Trophoblast cell (in vitro differentiated cells and primary cell): ENCODE results near the gene FTO.
A peak's percentile ranks its signal among the peaks of the same experiment; 100 is the strongest.

Experiments used
- DNase-seq, 2 donors: peaks; one replicate each; pipeline ENCODE4 v3.0.0-alpha.2; 2016
- H2AFZ ChIP-seq: 2 replicates; pipeline ENCODE4 v1.6.1; 2013; ENCODE audit warnings: low read length, moderate library complexity, mild to moderate bottlenecking; ENCODE audit not compliant: insufficient read depth, poor library complexity
- H2AK5ac ChIP-seq: 2 replicates; pipeline ENCODE4 v1.6.1; 2013; ENCODE audit warnings: mild to moderate bottlenecking, low read length
- H2BK120ac ChIP-seq: 2 replicates; pipeline ENCODE4 v1.6.1; 2013; ENCODE audit warnings: low read length, mild to moderate bottlenecking, moderate library complexity; ENCODE audit not compliant: insufficient read depth, poor library complexity
- H2BK12ac ChIP-seq: 2 replicates; pipeline ENCODE4 v1.6.1; 2013; ENCODE audit warnings: mild to moderate bottlenecking, low read length, moderate library complexity
- H2BK5ac ChIP-seq: 2 replicates; pipeline ENCODE4 v1.6.1; 2013; ENCODE audit warnings: low read length, low read depth, moderate library complexity, mild to moderate bottlenecking; ENCODE audit not compliant: poor library complexity
- H3K14ac ChIP-seq: 2 replicates; pipeline ENCODE4 v1.6.1; 2013; ENCODE audit warnings: mild to moderate bottlenecking, low read length
- H3K18ac ChIP-seq: 2 replicates; pipeline ENCODE4 v1.6.1; 2013; ENCODE audit warnings: mild to moderate bottlenecking, low read length
- H3K23ac ChIP-seq: 2 replicates; pipeline ENCODE4 v1.6.1; 2013; ENCODE audit warnings: low read length
- H3K27ac ChIP-seq: 2 replicates; pipeline ENCODE4 v1.5.1; 2013; ENCODE audit warnings: low read depth, mild to moderate bottlenecking, inconsistent platforms, low read length, moderate library complexity
- H3K27me3 ChIP-seq: 2 replicates; pipeline ENCODE4 v1.6.1; 2013; ENCODE audit warnings: inconsistent platforms, mild to moderate bottlenecking, low read length, moderate library complexity; ENCODE audit not compliant: insufficient read depth
- H3K36me3 ChIP-seq, 2 experiments: 1 replicate in 1 of 2; 2 replicates in 1 of 2; pipeline ENCODE4 v1.6.1; 2013; ENCODE audit warnings: low read length in 2 of 2, mild to moderate bottlenecking in 2 of 2, moderate library complexity in 1 of 2; ENCODE audit not compliant: insufficient read depth in 2 of 2, control insufficient read depth in 1 of 2
- H3K4ac ChIP-seq: 2 replicates; pipeline ENCODE4 v1.6.1; 2013; ENCODE audit warnings: low read depth, mild to moderate bottlenecking, low read length, moderate library complexity
- H3K4me1 ChIP-seq, 2 experiments: 1 replicate in 1 of 2; 2 replicates in 1 of 2; pipeline ENCODE4 v1.6.1; 2013; ENCODE audit warnings: low read length in 2 of 2, mild to moderate bottlenecking in 2 of 2, moderate library complexity in 1 of 2; ENCODE audit not compliant: insufficient read depth in 2 of 2, control insufficient read depth in 1 of 2
- H3K4me2 ChIP-seq: 2 replicates; pipeline ENCODE4 v1.6.1; 2013; ENCODE audit warnings: inconsistent platforms, mild to moderate bottlenecking, low read length, moderate library complexity
- H3K4me3 ChIP-seq: 2 replicates; pipeline ENCODE4 v1.5.1; 2013; ENCODE audit warnings: mild to moderate bottlenecking, low read depth, low read length, inconsistent platforms
- H3K79me1 ChIP-seq: one replicate; pipeline ENCODE4 v1.6.1; 2013; ENCODE audit warnings: low read length
- H3K79me2 ChIP-seq: 2 replicates; pipeline ENCODE4 v1.6.1; 2013; ENCODE audit warnings: low read length, mild to moderate bottlenecking; ENCODE audit not compliant: control insufficient read depth, insufficient read depth, poor library complexity
- H3K9ac ChIP-seq: 2 replicates; pipeline ENCODE4 v1.6.1; 2013; ENCODE audit warnings: mild to moderate bottlenecking, low read length
- H3K9me3 ChIP-seq: 2 replicates; pipeline ENCODE4 v1.6.1; 2013; ENCODE audit warnings: low read depth, mild to moderate bottlenecking, control low read depth, inconsistent platforms, low read length; ENCODE audit not compliant: insufficient read depth
- H4K12ac ChIP-seq: 2 replicates; pipeline ENCODE4 v1.6.1; 2013; ENCODE audit warnings: low read depth, mild to moderate bottlenecking, low read length, moderate library complexity
- H4K8ac ChIP-seq: 2 replicates; pipeline ENCODE4 v1.6.1; 2013; ENCODE audit warnings: low read depth, mild to moderate bottlenecking, low read length, moderate library complexity
- H4K91ac ChIP-seq: one replicate; pipeline ENCODE4 v1.6.1; 2013; ENCODE audit warnings: low read depth, mild to moderate bottlenecking, low read length, moderate library complexity
- WGBS: extraction: QIAGEN DNeasy Blood & Tissue Kit; methylation state at CpG from one replicate; pipeline ENCODE4 v1.1.7; 2013; ENCODE audit warnings: missing lambda C conversion rate; ENCODE audit not compliant: insufficient read length, insufficient coverage; ENCODE audit errors: extremely low coverage; 5-methylcytosine and 5-hydroxymethylcytosine counted together

FTO gene

GRCh38 chr16:54164789-54165173 is 460.8 kb downstream of the FTO start:
- Histone ChIP-seq H3K4me3 (no peak overlapping the region), H3K4me2 (no peak overlapping the region), H4K8ac (no peak overlapping the region), H3K18ac (no peak overlapping the region), H3K79me1 (no peaks in the 10 kb centered on the region), H4K12ac (no peak overlapping the region), H2BK120ac (no peak overlapping the region), H3K79me2 (no peaks in the 10 kb centered on the region), H4K91ac (no peak overlapping the region), H3K9ac (no peak overlapping the region), H2AFZ (no peak overlapping the region), H3K27me3 (peaks cover 2% of the 10 kb centered on the region), H3K4me1 (peaks cover 0 to 2% of the 10 kb centered on the region in 2 experiments), H3K4ac (no peak overlapping the region), H3K14ac (no peak overlapping the region), H3K27ac (no peak overlapping the region), H2BK5ac (no peak overlapping the region), H3K36me3 (no peaks in the 10 kb centered on the region), H2AK5ac (no peak overlapping the region), H3K23ac (no peak overlapping the region), H3K9me3 (peaks cover 3% of the 10 kb centered on the region), H2BK12ac (no peak overlapping the region)
- no peak for DNase-seq
- WGBS, result no CpG with 5 or more reads among the region's 3 CpGs

GRCh38 chr16:54165174-54165911 is 461.4 kb downstream of the FTO start:
- H3K14ac ChIP-seq, result no peak overlapping the region
- H3K4me3 ChIP-seq, result no peak overlapping the region
- H3K9ac ChIP-seq, result no peak overlapping the region
- no peak overlapping the region for H3K23ac ChIP-seq
- no peak overlapping the region for H2BK120ac ChIP-seq
- no peak overlapping the region for H4K8ac ChIP-seq
- peaks cover 3% of the 10 kb centered on the region for H3K9me3 ChIP-seq
- no peak overlapping the region for H4K91ac ChIP-seq
- WGBS, result no CpG with 5 or more reads among the region's 12 CpGs
- H2BK5ac ChIP-seq, result no peak overlapping the region
- peaks cover 0 to 2% of the 10 kb centered on the region in 2 experiments for H3K4me1 ChIP-seq
- no peak overlapping the region for H3K27ac ChIP-seq
- H4K12ac ChIP-seq, result no peak overlapping the region
- DNase-seq, result peak; percentile 81 to 83
- H3K18ac ChIP-seq, result no peak overlapping the region
- H2AFZ ChIP-seq, result no peak overlapping the region
- H3K36me3 ChIP-seq, result no peaks in the 10 kb centered on the region
- H2BK12ac ChIP-seq, result no peak overlapping the region
- no peak overlapping the region for H3K4ac ChIP-seq
- peaks cover 1% of the 10 kb centered on the region for H3K27me3 ChIP-seq
- H2AK5ac ChIP-seq, result no peak overlapping the region
- H3K79me2 ChIP-seq, result no peaks in the 10 kb centered on the region
- no peak overlapping the region for H3K4me2 ChIP-seq
- H3K79me1 ChIP-seq, result no peaks in the 10 kb centered on the region

- Histone ChIP-seq H3K9ac (no peak overlapping the region), H3K9me3 (peaks cover 3% of the 10 kb centered on the region), H4K12ac (no peak overlapping the region), H2BK120ac (no peak overlapping the region), H3K14ac (no peak overlapping the region), H3K4me2 (no peak overlapping the region), H2AFZ (no peak overlapping the region), H4K8ac (no peak overlapping the region), H3K36me3 (no peaks in the 10 kb centered on the region), H3K27ac (no peak overlapping the region), H3K18ac (no peak overlapping the region), H3K79me1 (no peaks in the 10 kb centered on the region), H3K4me3 (no peak overlapping the region), H3K23ac (no peak overlapping the region), H2AK5ac (no peak overlapping the region), H3K79me2 (no peaks in the 10 kb centered on the region), H3K4ac (no peak overlapping the region), H2BK5ac (no peak overlapping the region), H2BK12ac (no peak overlapping the region), H4K91ac (no peak overlapping the region), H3K27me3 (no peaks in the 10 kb centered on the region), H3K4me1 (peaks cover 0 to 2% of the 10 kb centered on the region in 2 experiments)
- DNase-seq, result peak; percentile 30 to 67
- no CpG with 5 or more reads among the region's 8 CpGs for WGBS
These were observed 462.2 kb downstream of the FTO start for GRCh38 chr16:54165912-54166865.

GRCh38 chr16:54169112-54169511 is 465.2 kb downstream of the FTO start:
- H3K27me3 ChIP-seq, result no peaks in the 10 kb centered on the region
- H3K36me3 ChIP-seq, result no peaks in the 10 kb centered on the region
- no peak overlapping the region for H3K4me2 ChIP-seq
- peaks cover 4% of the 10 kb centered on the region in 2 experiments for H3K4me1 ChIP-seq
- H3K27ac ChIP-seq, result no peak overlapping the region
- H4K8ac ChIP-seq, result no peak overlapping the region
- no peak overlapping the region for H3K4ac ChIP-seq
- no peak overlapping the region for H2AK5ac ChIP-seq
- H3K14ac ChIP-seq, result no peak overlapping the region
- H4K91ac ChIP-seq, result no peak overlapping the region
- no CpG with 5 or more reads among the region's 5 CpGs for WGBS
- H4K12ac ChIP-seq, result no peak overlapping the region
- no peak for DNase-seq
- H2BK5ac ChIP-seq, result no peak overlapping the region
- H3K79me2 ChIP-seq, result no peaks in the 10 kb centered on the region
- H2BK120ac ChIP-seq, result no peak overlapping the region
- no peaks in the 10 kb centered on the region for H3K9me3 ChIP-seq
- H3K18ac ChIP-seq, result no peak overlapping the region
- H2BK12ac ChIP-seq, result no peak overlapping the region
- no peak overlapping the region for H3K4me3 ChIP-seq
- no peak overlapping the region for H2AFZ ChIP-seq
- no peaks in the 10 kb centered on the region for H3K79me1 ChIP-seq
- no peak overlapping the region for H3K23ac ChIP-seq
- H3K9ac ChIP-seq, result no peak overlapping the region
